ELF-1 (cell line): Measurements from ENCODE around the gene CD164.
A peak's percentile ranks its signal among the peaks of the same experiment; 100 is the strongest.
"Not testable (repeated sequence)": the region's sequence is repeated elsewhere in the genome, so short reads cannot be mapped to it uniquely, and the experiment has no call there.

Source experiments
- DNase-seq: peaks from one replicate; pipeline ENCODE4 v3.0.0-alpha.2; 2016; ENCODE audit warnings: low read depth, low spot score

The CD164 gene

DNA sequence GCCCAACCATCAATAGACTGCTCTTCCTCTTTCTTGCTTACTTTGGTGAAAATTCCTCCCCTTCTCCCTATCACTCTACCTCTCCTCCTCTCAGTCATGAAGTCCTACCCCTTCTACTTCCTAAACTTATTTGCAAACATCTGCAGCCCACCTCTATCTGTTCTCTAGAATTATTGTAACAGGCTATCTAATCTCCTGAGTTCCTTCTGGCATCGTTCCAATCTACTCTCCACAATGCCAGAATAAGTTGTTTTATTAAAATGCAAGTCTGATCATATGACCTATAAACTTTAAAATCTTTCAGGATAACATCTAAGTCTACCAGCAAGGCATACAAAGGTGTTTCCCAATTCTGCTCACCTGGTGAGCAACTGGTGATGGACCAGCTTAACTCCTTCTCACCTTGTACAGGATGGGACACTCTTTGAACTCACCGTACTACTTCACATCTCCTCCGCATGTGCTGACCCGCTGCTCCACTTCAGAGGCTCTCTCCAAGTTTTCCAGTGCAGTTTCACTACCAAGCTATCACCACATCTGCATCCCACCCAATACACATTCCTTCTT lies 7.9 kb downstream of the CD164 start:
- no peak for DNase-seq

DNA sequence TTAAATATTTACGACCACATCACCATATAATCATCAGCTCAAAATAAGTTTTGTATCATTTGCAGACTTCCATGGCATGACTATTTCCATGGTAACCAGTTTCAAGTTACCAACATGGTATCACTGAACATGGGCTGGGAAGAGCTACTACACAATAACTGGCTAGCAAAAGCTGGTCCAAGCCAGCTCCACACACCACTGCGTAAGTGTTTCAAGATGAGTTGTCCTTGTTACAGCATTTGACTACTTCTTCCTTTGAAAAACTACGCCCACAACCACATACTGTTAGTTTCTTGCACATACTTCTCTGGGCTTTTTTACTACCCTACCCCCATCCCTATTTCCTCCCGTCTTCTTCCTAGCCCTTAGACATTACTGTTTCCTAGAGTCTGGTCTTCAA lies 8.5 kb downstream of the CD164 start:
- DNase-seq: no peak

DNA sequence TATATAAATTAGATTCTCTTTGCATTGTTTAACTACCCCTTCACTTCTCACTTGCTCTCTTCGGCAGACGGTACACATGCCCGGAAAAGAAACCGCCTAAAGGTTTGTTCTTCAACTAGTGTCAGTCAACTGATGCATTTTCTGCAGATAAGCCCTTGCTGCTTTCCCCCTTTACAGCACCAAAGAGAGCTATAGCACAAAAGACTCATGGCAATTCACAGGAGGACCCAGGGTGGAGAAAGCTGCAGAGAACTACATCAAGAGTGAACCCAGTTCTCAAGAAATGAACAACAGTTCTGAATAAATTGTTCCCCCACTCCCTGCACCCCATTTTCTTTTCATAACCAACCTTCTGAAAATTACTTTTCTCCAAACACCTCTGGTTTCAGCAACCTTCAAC lies 8.9 kb downstream of the CD164 start:
- DNase-seq: no peak

DNA sequence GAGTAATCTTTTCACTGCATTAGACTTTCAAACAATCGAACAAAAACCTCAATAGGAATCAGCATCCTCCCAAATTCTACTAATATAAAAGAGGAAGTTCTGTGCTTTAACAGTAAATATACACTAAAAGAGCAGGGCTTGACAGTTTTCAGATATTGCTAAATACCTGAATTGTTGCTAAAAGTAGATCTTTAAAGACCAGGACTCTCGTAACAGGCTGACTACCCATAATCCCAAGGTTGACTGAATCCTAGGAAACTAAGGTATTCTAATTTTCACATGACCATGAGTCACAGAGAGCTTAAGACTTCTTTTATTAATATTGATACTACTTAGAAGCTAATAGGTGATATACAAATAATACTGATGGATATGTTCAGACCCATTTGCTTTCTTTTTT lies 10.1 kb downstream of the CD164 start:
- no peak for DNase-seq

DNA sequence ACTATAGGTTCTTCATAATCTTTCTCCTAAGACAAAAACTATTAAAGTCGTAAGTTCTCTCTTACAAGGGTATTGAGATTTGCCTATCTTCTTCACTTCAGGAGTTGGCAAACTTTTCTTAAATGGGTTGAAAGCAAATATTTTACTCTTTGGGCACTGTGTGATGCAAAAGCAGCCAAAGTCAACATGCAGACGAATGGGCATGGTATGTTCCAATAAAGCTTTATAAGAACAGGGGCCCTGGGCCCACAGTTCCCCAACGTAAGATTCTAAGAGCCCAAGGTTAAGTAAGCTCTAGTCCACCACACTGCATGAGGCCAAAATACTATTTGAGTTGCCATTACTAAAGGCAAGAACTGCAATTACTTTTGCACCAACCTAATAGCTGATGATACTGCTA lies 11.5 kb downstream of the CD164 start:
- DNase-seq: no peak

DNA sequence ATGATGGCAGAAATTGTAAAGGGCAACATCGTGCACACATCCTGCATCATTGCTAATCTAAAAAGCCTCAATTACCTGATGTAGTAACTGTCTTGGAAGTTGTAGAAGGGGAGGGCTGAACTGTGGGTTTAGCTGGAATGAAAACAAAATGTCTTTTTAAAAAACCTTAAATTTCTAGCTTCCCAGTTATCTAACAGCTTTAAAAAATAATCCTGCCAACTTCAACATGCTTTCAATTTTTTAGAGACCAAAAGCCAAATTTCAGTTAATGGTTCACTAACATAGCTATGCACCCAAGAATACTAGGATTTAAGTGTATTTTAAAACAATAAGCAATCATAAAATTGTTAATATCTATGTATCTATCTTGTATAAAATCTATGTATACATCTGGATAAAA lies 11.9 kb downstream of the CD164 start:
- no peak for DNase-seq

DNA sequence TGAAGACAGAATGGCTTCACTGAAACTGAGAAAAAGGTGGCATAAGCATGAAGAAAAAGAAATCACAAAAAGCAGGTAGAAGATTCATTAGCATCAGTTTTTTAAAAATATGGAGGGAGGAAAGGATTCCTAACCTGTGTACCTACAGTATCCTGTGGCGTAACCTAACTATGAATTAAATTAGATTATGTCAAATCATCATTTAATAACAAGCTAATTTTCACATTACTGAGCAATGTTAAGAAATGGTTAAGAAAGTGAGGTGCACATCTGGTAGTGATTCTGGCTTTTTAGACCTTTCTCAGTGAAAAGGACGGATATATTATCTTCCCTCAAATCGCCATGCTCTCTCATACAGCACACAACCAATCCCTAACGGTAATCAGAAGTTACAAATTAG lies 12.5 kb downstream of the CD164 start:
- no peak for DNase-seq

DNA sequence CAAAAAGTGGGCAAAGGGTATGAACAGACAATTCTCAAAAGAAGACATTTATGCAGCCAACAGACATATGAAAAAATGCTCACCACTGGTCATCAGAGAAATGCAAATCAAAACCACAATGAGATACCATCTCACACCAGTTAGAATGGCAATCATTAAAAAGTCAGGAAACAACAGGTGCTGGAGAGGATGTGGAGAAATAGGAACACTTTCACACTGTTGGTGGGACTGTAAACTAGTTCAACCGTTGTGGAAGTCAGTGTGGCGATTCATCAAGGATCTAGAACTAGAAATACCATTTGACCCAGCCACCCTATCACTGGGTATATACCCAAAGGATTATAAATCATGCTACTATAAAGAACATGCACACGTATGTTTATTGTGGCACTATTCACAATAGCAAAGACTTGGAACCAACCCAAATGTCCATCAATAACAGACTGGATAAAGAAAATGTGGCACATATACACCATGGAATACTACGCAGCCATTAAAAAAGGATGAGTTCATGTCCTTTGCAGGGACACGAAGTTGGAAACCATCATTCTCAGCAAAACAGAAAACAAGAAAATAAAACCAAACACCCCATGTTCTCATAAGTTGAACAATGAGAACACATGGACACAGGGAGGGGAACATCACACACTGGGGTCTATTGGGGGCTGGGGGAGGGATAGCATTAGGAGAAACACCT lies 17.7 kb downstream of the CD164 start:
- DNase-seq: not testable (repeated sequence)

DNA sequence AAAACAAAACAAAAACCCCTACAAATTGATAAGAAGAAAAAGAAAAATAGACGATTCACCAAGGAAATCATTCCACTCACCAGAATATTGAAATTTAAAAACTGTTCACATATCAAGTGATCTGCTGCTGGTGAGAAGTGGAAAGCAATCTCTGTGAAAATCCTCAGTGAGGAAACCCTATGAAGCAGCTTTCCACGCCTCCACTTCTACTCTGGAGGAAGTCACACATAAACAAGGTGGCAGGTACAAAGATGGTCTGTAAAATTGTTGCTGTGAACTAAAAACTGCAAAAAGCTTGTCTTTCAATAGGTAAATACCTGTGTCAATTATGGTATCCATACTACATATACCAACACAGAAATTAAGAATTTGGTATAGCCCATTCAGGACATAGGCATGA lies 18.5 kb downstream of the CD164 start:
- no peak for DNase-seq

DNA sequence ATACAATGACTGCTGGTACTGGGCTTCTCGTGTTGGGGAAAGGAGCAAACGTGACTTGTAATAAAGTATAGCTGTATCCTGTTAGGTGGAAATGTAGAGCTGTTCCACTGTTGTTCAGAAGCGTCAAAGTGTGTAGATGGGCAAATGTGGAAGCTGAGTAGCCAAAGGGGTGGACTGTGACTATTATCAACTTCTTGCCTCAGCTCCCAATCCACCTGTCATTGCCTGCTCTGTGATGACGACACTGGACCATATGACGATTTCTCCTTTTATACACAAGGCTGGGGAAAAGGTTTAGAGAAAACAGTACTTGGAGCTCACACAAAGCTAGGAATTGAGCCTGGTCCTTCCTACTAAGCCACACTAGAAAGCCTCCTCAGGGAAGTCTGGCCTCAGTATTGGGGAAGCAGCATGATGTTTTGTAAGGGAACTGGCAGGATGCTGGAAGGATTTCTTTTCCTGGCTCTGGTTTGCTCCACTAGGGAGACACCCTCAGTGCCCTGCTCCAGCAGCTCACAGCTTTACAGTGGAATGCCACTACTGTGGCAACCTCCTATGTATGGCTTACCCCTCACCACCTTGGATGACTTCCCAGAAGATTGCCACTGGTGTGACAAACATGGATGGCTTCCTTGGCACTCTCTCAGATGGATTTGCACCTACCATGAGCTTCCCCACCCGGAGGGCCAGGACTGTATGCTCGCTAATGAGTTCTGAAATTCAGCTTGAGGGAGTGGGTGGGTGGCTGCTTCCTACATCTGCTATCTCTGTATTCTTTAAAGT lies 20.0 kb downstream of the CD164 start:
- no peak for DNase-seq

DNA sequence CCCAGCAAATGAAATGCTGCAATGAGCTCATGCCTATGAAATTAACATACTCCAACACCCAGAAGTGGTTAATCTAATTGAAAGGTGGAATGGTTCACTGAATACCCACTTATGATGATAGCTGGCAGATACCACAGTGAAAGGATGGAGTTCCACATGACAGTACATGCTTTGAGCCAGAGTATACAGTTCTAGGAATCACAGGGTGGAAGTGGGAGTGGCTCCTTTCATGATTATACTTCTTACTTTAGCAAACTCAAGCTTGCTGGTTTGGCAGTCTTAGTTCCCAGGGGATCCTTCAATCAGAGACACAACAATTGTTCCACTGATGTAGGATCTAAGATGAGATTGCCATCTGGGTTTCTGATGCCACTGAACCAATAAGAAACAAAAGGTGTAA lies 21.5 kb downstream of the CD164 start:
- DNase-seq: no peak

DNA sequence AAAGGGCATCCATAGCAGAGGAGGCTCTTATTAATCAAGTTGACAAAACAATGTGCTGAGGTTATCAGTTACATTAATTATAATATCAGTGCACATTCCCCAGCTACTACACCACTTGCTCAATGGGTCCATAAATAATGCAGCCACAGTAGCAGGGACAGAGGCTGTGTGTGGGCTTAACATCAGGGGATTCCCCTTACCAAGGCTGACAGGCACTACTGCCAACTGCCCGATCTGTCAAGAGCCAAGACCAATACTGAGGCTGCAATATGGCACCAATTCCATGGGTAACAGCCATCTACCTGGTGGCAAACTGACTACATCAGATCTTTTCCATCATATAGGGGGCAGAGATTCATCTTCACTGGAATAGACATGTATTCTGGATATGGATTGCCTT lies 22.0 kb downstream of the CD164 start:
- no peak for DNase-seq

DNA sequence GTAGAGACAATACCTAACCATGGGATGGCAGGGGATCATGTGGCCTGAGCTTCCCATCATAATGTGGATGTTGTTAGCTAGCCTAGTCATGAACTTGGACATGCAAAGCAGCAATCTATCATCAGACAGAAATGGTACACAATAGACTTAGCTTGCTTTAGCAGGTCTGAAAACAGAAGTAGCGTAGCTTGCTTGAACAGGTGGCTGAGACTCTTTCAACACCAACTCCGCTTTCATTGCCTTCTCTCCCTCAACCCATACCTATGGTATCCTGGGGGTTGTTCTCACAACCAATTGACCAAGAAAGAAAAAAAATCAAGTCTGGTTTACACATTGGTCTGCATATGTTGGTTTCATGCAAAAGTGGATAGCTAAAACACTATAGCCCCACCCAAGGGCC lies 23.0 kb downstream of the CD164 start:
- DNase-seq: no peak

DNA sequence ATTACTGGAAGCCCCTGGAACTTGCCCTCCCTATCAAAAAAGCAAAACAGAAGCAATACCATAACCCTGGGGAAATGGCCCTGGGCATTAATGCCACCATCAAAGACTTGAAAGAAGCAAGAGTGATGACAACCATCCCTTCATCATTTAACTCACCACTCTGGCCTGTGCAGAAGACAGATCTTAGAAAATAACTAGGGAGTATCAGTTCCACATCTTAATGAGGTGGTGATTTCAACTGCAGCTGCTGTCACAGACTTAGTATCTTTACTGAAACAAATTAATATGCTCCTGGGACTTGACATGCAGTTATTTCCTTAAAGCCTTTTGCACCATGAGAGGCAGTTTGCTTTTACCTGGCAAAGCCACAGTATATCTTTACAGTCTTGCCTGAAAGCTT lies 24.1 kb downstream of the CD164 start:
- no peak for DNase-seq

DNA sequence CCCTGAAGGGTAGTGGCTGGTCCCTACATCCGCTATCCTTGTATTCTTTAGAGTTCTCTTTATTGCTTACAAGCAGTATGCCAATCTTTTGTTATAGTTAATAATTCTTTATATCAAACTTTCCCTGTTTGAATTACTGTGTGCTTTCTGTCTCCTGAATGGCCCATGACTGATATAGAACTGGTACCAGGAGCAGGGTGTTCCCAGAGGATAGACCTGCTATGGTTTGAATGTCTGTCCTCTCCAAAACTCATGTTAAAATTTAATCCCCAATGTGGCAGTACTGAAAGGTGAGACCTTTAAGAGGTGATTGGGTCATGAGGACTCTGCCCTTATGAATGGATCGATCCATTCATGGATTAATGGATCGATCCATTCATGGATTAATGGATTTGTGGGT lies 26.0 kb downstream of the CD164 start:
- no peak for DNase-seq

DNA sequence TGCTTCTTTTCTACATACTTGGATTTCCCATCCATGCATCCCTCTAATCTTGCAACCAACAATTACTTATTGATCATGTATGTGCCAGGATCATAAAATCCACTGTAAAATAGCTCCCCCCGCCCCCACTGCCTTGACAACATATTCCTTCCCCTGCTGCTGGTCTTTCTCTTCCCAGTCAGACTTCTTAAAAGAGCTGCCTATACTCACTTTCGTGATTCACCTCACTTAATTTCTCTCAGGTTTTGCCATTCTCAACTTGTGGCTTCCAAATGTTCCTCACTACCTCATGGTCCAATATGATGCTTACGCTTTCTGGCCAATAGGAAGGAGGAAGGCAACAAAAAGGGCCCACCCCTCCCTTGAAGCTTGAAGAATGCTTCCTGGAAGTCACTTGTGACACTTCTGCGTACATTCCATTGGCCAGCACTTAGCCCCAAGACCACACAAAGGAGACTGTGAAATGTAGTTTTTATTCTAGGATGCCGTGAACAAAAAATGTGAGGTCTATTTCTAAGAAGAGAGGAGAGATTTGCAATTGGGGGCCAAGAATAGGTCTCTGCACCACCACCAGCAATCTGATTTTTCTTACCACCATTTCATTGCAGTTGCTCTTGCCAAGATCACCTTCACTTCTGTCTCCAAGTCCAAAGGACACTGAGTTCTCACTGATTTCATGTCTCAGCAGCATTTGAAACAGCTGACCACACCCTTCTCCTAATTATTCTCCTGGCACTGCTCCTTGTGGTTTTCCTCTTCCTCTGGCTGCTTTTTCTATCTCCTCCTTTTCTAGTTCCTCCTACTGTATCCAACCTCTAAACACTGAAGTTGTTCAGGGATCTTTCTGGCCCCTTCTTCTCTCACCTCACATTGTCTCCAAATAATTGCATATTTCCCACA lies 30.8 kb downstream of the CD164 start:
- no peak for DNase-seq

DNA sequence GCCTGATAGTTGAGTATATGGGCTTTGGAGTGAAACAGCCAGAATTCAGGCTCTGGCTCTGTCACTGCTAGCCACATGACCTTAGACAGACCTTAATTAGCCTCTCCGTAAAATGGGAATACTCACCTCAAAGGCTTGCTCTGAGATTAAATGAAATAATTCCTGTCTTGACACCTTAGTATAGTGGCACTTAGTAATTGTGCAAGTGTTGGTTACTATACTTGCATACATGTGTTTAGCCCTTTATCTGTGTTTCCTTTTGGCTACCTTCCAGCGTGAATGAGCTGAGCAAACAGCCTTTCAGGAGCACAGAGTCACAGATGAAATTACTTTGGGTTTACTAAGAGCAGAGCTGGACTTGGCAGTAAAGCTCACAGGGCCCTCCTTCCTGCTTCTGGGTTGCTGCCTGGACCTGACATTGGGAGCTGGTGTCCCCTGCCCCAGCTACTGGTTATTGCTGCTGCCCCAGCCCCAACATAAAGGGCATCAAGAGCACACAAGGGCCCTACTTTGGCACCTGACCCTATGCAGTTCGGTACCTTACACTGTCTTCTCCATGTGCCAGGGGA lies 32.8 kb downstream of the CD164 start:
- no peak for DNase-seq

DNA sequence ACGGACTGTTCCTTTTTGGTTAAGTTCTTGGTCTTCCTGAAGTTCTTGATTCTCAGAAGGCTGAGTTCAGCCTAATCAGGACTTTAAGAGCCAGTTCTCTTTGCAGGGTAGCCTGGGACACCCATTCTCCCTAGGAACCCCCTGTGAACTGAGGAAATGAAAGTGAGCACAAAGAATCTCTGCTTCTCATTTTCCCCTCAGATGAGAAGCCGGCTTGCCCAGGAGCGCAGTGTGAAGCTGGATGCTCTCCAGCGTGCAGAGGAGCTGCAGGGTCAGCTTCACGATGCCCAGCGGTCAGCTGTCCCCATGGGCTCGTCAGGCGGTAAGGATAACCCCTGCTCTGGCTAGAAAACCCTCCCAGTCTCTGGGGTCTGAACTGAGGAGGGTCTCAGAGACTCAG lies 34.0 kb downstream of the CD164 start:
- DNase-seq: no peak

DNA sequence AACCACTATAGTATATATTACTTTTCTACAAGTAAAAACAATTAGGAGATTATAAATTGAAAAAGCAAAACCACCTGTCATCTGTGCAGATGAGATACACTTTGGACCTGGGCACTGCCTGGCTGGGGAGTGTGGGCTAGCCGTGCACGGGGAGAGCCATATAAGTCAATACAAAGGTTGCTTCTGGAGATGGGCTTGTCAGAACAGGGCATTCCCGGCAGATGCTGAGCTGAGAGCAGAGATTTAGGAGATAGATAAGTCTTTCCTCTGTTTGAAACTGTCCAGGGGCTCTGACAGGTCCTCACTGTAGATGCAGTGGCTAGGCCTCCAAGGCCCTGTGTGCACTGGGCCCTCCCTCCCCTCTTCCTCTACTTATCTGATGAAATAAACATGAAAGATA lies 34.5 kb downstream of the CD164 start:
- peak; percentile 27 for DNase-seq

DNA sequence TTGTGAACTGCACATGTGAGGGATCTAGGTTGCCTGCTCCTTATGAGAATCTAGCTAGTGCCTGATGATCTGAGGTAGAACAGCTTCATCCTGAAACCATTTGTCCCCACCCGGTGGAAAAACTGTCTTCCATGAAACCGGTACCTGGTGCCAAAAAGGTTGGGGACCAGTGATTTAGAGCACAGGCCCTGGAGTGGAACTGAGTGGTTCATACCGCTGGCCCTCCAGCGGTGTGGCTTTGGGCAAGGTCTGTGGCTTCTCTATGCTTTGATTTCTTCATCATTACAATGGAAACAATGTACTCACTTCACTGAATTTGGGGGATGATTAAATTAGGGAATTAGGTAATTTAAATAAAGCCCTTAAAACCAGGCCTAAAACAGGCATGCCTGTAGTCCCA lies 36.3 kb downstream of the CD164 start:
- DNase-seq: no peak

DNA sequence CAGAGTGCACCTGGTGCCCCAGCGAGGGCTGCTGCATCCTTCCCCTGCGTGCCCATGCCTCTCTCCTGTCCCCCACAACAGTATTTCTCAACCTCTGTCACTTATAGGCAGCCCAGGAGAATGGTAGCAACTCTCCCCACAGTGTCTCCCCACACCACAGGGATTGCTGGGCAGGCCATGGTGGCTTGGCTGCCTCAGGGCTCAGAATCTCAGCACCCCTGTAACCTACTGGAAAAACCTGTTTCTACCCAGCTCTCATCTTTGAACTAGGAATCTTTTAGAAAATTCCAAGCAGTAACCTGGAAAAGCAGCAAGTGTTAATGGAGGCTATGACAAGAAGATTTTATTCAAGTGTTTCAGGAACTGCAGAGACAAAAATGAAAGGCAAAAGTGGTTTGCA lies 38.0 kb downstream of the CD164 start:
- DNase-seq: peak; percentile 85

DNA sequence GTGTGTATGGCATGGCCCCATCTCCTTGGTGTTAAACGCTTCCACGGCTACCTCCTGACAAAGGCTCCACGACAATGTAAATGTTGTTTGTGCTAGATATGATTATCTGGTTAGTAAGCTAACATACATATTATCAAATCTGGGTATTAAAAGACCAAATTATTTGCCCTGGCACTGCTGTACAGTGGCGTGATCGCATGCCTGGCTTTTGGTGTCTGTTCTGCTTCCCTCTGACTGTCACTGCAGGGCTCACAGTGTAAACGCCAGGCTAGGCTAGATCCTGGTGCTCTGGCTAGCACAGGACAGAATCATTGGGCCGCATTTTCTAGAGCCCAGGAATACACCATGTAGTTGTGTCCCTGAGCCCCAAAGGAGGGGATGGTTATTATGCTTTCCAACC lies 38.7 kb downstream of the CD164 start:
- no peak for DNase-seq
